GM12873 (cell line): ENCODE results near the gene DFFB.

ENCODE experiments used
- CTCF ChIP-seq: IDR thresholded peaks from 2 replicates; pipeline ENCODE4 v1.5.1; 2012; ENCODE audit warnings: low read depth, mild to moderate bottlenecking, moderate library complexity, low read length, control low read depth; ENCODE audit not compliant: insufficient read depth; ENCODE audit errors: missing control alignments

The DFFB gene

GRCh38 chr1:3816331-3817137, 40.7 kb upstream of the DFFB start:
- TF ChIP-seq CTCF: no peak

- TF ChIP-seq CTCF: no peak
Observed at GRCh38 chr1:3817138-3817740, 40.0 kb upstream of the DFFB start.

GRCh38 chr1:3817821-3818597, 39.3 kb upstream of the DFFB start:
- no peak for TF ChIP-seq CTCF

- no peak for TF ChIP-seq CTCF
Observed at GRCh38 chr1:3819771-3820200, 37.5 kb upstream of the DFFB start.

GRCh38 chr1:3820316-3820715, 37.0 kb upstream of the DFFB start:
- no peak for TF ChIP-seq CTCF

GRCh38 chr1:3821004-3821403, 36.3 kb upstream of the DFFB start:
- TF ChIP-seq CTCF: no peak

GRCh38 chr1:3821447-3821846, 35.8 kb upstream of the DFFB start:
- TF ChIP-seq CTCF: no peak
